Mesenchymal stem cell (in vitro differentiated cells and primary cell): ENCODE results near the gene CAMK2G.
A peak's percentile ranks its signal among the peaks of the same experiment; 100 is the strongest.

Experiments
- DNase-seq: peaks from one replicate; pipeline ENCODE4 v3.0.0-alpha.2; 2013
- H2AFZ ChIP-seq: one replicate; pipeline ENCODE4 v1.6.1; 2013; ENCODE audit warnings: low read depth, mild to moderate bottlenecking, control low read depth, inconsistent platforms, low read length, moderate library complexity
- H2AK5ac ChIP-seq: 2 replicates; pipeline ENCODE4 v1.6.1; 2013; ENCODE audit warnings: low read length, moderate library complexity, mild to moderate bottlenecking, inconsistent platforms; ENCODE audit not compliant: severe bottlenecking
- H2BK120ac ChIP-seq: one replicate; pipeline ENCODE4 v1.6.1; 2013; ENCODE audit warnings: low read depth, mild to moderate bottlenecking, inconsistent platforms, low read length, moderate library complexity
- H2BK12ac ChIP-seq, 2 experiments: one replicate each; pipeline ENCODE4 v1.6.1; 2013; ENCODE audit warnings: inconsistent platforms in 2 of 2, low read length in 2 of 2, mild to moderate bottlenecking in 2 of 2, moderate library complexity in 2 of 2, control low read depth in 1 of 2
- H2BK15ac ChIP-seq: one replicate; pipeline ENCODE4 v1.6.1; 2013; ENCODE audit warnings: mild to moderate bottlenecking, low read depth, inconsistent platforms; ENCODE audit not compliant: poor library complexity, severe bottlenecking
- H2BK5ac ChIP-seq: 2 replicates; pipeline ENCODE4 v1.6.1; 2013; ENCODE audit warnings: low read depth, mild to moderate bottlenecking, low read length, control low read depth, inconsistent platforms; ENCODE audit not compliant: poor library complexity, severe bottlenecking
- H3K14ac ChIP-seq, 2 experiments: one replicate each; pipeline ENCODE4 v1.6.1; 2013; ENCODE audit warnings: inconsistent platforms in 2 of 2, low read length in 2 of 2, control low read depth in 1 of 2, mild to moderate bottlenecking in 1 of 2, moderate library complexity in 1 of 2
- H3K18ac ChIP-seq, 2 experiments: one replicate each; pipeline ENCODE4 v1.6.1; 2013; ENCODE audit warnings: inconsistent platforms in 2 of 2, low read length in 2 of 2, control low read depth in 1 of 2, low read depth in 1 of 2, mild to moderate bottlenecking in 1 of 2
- H3K23ac ChIP-seq, 2 experiments: one replicate each; pipeline ENCODE4 v1.6.1; 2013; ENCODE audit warnings: inconsistent platforms in 2 of 2, low read length in 2 of 2, mild to moderate bottlenecking in 2 of 2, moderate library complexity in 2 of 2, control low read depth in 1 of 2
- H3K27ac ChIP-seq: 2 replicates; pipeline ENCODE4 v1.5.1; 2013; ENCODE audit warnings: mild to moderate bottlenecking, moderate library complexity, low read length, control low read depth, inconsistent platforms; ENCODE audit not compliant: poor library complexity, severe bottlenecking
- H3K27me3 ChIP-seq, 2 experiments: 2 replicates each; pipeline versions ENCODE4 v1.6.1 to v1.7.0; 2013; ENCODE audit warnings: low read length in 2 of 2, mild to moderate bottlenecking in 2 of 2, moderate library complexity in 2 of 2, control low read depth in 1 of 2, inconsistent platforms in 1 of 2; ENCODE audit not compliant: control insufficient read depth in 1 of 2, insufficient read depth in 1 of 2
- H3K36me3 ChIP-seq, 2 experiments: 2 replicates each; pipeline versions ENCODE4 v1.6.1 to v1.7.0; 2013; ENCODE audit warnings: low read length in 2 of 2, control low read depth in 1 of 2, inconsistent platforms in 1 of 2, low read depth in 1 of 2, mild to moderate bottlenecking in 1 of 2; ENCODE audit not compliant: insufficient read depth in 2 of 2, control insufficient read depth in 1 of 2
- H3K4ac ChIP-seq, 2 experiments: one replicate each; pipeline ENCODE4 v1.6.1; 2013; ENCODE audit warnings: inconsistent platforms in 2 of 2, low read length in 2 of 2, mild to moderate bottlenecking in 2 of 2, moderate library complexity in 2 of 2, control low read depth in 1 of 2, low read depth in 1 of 2
- H3K4me1 ChIP-seq: 2 replicates; pipeline ENCODE4 v1.6.1; 2013; ENCODE audit warnings: low read depth, low read length, control low read depth; ENCODE audit not compliant: control insufficient read depth, insufficient read depth
- H3K4me2 ChIP-seq: 2 replicates; pipeline ENCODE4 v1.6.1; 2013; ENCODE audit warnings: low read length, mild to moderate bottlenecking, inconsistent platforms; ENCODE audit not compliant: poor library complexity, severe bottlenecking
- H3K4me3 ChIP-seq, 2 experiments: 2 replicates each; pipeline versions ENCODE4 v1.5.1 to v1.7.0; 2013; ENCODE audit warnings: low read length in 2 of 2, mild to moderate bottlenecking in 2 of 2, control low read depth in 1 of 2, low read depth in 1 of 2; ENCODE audit not compliant: insufficient read depth in 1 of 2
- H3K79me1 ChIP-seq: replicated peaks from 2 replicates; pipeline ENCODE4 v1.6.1; 2013; ENCODE audit warnings: mild to moderate bottlenecking, control low read depth, low read length, inconsistent platforms; ENCODE audit not compliant: poor library complexity, severe bottlenecking
- H3K9ac ChIP-seq: 2 replicates; pipeline ENCODE4 v1.7.0; 2013; ENCODE audit warnings: mild to moderate bottlenecking, low read length, moderate library complexity
- H3K9me3 ChIP-seq: 2 replicates; pipeline ENCODE4 v1.7.0; 2013; ENCODE audit warnings: mild to moderate bottlenecking, low read length; ENCODE audit not compliant: control insufficient read depth
- H4K8ac ChIP-seq: one replicate; pipeline ENCODE4 v1.6.1; 2013; ENCODE audit warnings: inconsistent platforms, mild to moderate bottlenecking, low read length, moderate library complexity
- H4K91ac ChIP-seq: one replicate; pipeline ENCODE4 v1.6.1; 2013; ENCODE audit warnings: mild to moderate bottlenecking, low read length, inconsistent platforms
- WGBS: methylation state at CpG from one replicate; pipeline ENCODE4 v1.1.7; 2013; ENCODE audit warnings: mixed read lengths; 5-methylcytosine and 5-hydroxymethylcytosine counted together

Gene CAMK2G

DNA sequence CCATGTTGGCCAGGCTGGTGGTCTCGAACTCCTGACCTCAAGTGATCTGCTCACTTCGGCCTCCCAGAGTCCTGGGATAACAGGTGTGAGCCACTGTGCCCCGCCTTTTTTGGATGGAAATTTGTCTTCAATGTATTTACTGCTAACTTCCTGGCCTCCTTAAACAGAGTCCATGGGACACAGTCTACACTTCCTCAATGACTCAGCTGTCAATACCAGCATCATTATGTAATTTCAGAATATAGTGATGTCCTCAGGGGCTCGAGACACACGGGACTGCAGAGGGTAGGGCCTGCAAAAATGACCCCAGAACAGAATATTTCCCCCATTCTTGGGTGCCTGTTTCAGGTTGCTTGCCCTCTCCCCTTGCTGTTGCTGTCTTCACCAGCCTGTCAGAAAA is 31.1 kb downstream of the CAMK2G start:
- Histone ChIP-seq H3K79me1 (no peaks in the 10 kb centered on the region), H3K27me3 (no peaks in the 10 kb centered on the region), H2BK120ac (no peak overlapping the region), H4K91ac (no peak overlapping the region), H3K4me3 (no peak overlapping the region), H3K4me2 (no peak overlapping the region), H3K23ac (no peak overlapping the region), H3K9me3 (no peaks in the 10 kb centered on the region), H3K36me3 (peaks cover 66 to 80% of the 10 kb centered on the region in 2 experiments), H2BK5ac (no peak overlapping the region), H4K8ac (no peak overlapping the region), H3K9ac (no peak overlapping the region), H2BK12ac (no peak overlapping the region), H2AFZ (no peak overlapping the region), H3K4me1 (peaks cover 12% of the 10 kb centered on the region), H2BK15ac (no peak overlapping the region), H3K27ac (no peak overlapping the region), H2AK5ac (no peak overlapping the region), H3K18ac (no peak overlapping the region), H3K4ac (no peak overlapping the region), H3K14ac (no peak overlapping the region)
- 80% methylated on average over 5 of the region's 5 CpGs for WGBS
- no peak for DNase-seq

- H2BK12ac ChIP-seq, result peak overlapping the region in 1 of 2 experiments; percentile 25
- no peak overlapping the region for H2BK5ac ChIP-seq
- H3K4ac ChIP-seq, result no peak overlapping the region
- H2AK5ac ChIP-seq, result no peak overlapping the region
- no peak overlapping the region for H3K4me3 ChIP-seq
- no peak for DNase-seq
- H2AFZ ChIP-seq, result no peak overlapping the region
- H4K91ac ChIP-seq, result no peak overlapping the region
- no peak overlapping the region for H3K4me2 ChIP-seq
- no peaks in the 10 kb centered on the region for H3K79me1 ChIP-seq
- WGBS, result 95% methylated on average over 11 of the region's 11 CpGs
- H3K14ac ChIP-seq, result no peak overlapping the region
- no peak overlapping the region for H3K27ac ChIP-seq
- H2BK15ac ChIP-seq, result no peak overlapping the region
- no peak overlapping the region for H3K23ac ChIP-seq
- H4K8ac ChIP-seq, result no peak overlapping the region
- H3K36me3 ChIP-seq, result peaks cover 66 to 80% of the 10 kb centered on the region in 2 experiments
- H3K9me3 ChIP-seq, result no peaks in the 10 kb centered on the region
- H3K9ac ChIP-seq, result peak overlapping the region; percentile 49
- H3K4me1 ChIP-seq, result peaks cover 15% of the 10 kb centered on the region
- H3K27me3 ChIP-seq, result no peaks in the 10 kb centered on the region
- H2BK120ac ChIP-seq, result no peak overlapping the region
- H3K18ac ChIP-seq, result no peak overlapping the region
These were observed 32.0 kb downstream of the CAMK2G start for GRCh38 chr10:73842349-73842748.

GRCh38 chr10:73841526-73842285 is 32.6 kb downstream of the CAMK2G start:
- peak overlapping the region in 1 of 2 experiments; percentile 25 for H2BK12ac ChIP-seq
- no peak overlapping the region for H3K4ac ChIP-seq
- H4K91ac ChIP-seq, result no peak overlapping the region
- no peak overlapping the region for H3K18ac ChIP-seq
- no peak overlapping the region for H3K4me3 ChIP-seq
- H3K27me3 ChIP-seq, result no peaks in the 10 kb centered on the region
- H4K8ac ChIP-seq, result no peak overlapping the region
- H2AFZ ChIP-seq, result no peak overlapping the region
- WGBS, result 76% methylated on average over 9 of the region's 9 CpGs
- H2BK5ac ChIP-seq, result no peak overlapping the region
- no peak overlapping the region for H3K14ac ChIP-seq
- no peak overlapping the region for H3K23ac ChIP-seq
- H2BK15ac ChIP-seq, result no peak overlapping the region
- no peak overlapping the region for H2AK5ac ChIP-seq
- H3K27ac ChIP-seq, result no peak overlapping the region
- peaks cover 16% of the 10 kb centered on the region for H3K4me1 ChIP-seq
- H3K9ac ChIP-seq, result peak overlapping the region; percentile 54
- no peak overlapping the region for H3K4me2 ChIP-seq
- peak; percentile 37 for DNase-seq
- H3K79me1 ChIP-seq, result no peaks in the 10 kb centered on the region
- H3K9me3 ChIP-seq, result no peaks in the 10 kb centered on the region
- no peak overlapping the region for H2BK120ac ChIP-seq
- peaks cover 61 to 75% of the 10 kb centered on the region in 2 experiments for H3K36me3 ChIP-seq

DNA sequence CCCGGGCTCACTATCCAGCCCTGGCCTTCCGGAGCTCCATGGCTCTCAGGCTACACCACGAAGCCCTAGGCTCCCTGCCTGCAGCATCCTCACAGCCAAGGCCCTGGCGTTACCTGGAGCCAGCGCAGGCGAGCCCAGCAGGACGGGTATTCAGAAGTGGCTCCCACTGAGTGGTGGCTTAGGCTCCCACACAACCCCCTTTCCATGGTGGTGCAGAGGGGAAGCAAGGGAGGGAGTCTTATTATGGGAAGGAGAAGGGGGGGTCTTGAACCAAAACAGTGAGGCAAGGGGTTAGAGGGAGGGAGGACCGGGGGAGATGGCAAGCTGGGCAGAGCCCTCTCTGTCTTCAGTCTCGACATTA is 33.3 kb downstream of the CAMK2G start:
- no peak overlapping the region for H3K23ac ChIP-seq
- H3K4ac ChIP-seq, result no peak overlapping the region
- DNase-seq, result no peak
- H3K4me3 ChIP-seq, result no peak overlapping the region
- H3K9me3 ChIP-seq, result no peaks in the 10 kb centered on the region
- peaks cover 62 to 75% of the 10 kb centered on the region in 2 experiments for H3K36me3 ChIP-seq
- H2BK12ac ChIP-seq, result no peak overlapping the region
- H2BK120ac ChIP-seq, result no peak overlapping the region
- no peak overlapping the region for H2BK15ac ChIP-seq
- H3K18ac ChIP-seq, result no peak overlapping the region
- no peak overlapping the region for H2AK5ac ChIP-seq
- peaks cover 16% of the 10 kb centered on the region for H3K4me1 ChIP-seq
- H4K91ac ChIP-seq, result no peak overlapping the region
- H2AFZ ChIP-seq, result no peak overlapping the region
- H4K8ac ChIP-seq, result no peak overlapping the region
- H3K4me2 ChIP-seq, result no peak overlapping the region
- H2BK5ac ChIP-seq, result no peak overlapping the region
- 96% methylated on average over 7 of the region's 9 CpGs for WGBS
- no peaks in the 10 kb centered on the region for H3K27me3 ChIP-seq
- no peak overlapping the region for H3K14ac ChIP-seq
- H3K9ac ChIP-seq, result peak overlapping the region; percentile 54
- no peak overlapping the region for H3K27ac ChIP-seq
- H3K79me1 ChIP-seq, result no peaks in the 10 kb centered on the region
